HG03378 (cell line): ENCODE data around the gene CDC42BPA.
"Not testable (repeated sequence)": the region's sequence is repeated elsewhere in the genome, so short reads cannot be mapped to it uniquely, and the experiment has no call there.

Experiments
- ATAC-seq: cut with Tn5 transposase; IDR thresholded peaks from one replicate; pipeline ENCODE4 v1.9.1; 2021; ENCODE audit warnings: mild to moderate bottlenecking, moderate library complexity; ENCODE audit not compliant: unreplicated experiment

The CDC42BPA gene

DNA sequence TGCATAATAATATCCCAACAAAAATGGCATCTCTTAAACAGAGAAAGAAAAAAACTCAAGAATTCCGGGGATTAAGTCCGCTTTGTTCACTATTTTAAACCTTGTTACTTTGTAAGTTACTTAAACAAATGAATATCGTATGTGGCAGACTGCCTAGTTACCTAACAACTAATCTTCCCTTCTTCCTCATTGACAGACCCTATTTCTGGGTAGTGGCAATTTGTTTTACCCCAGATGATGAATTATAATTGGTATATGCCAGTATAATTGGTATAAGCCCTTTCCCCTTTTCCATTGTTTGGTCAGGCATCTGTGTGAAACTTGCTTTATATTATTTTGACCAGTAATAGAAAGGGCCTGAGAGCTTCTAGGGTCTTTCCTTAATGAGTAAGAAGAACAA, 52.4 kb downstream of the CDC42BPA start:
- no peak for ATAC-seq

GRCh38 chr1:227263869-227264268, 54.4 kb downstream of the CDC42BPA start:
- no peak for ATAC-seq

DNA sequence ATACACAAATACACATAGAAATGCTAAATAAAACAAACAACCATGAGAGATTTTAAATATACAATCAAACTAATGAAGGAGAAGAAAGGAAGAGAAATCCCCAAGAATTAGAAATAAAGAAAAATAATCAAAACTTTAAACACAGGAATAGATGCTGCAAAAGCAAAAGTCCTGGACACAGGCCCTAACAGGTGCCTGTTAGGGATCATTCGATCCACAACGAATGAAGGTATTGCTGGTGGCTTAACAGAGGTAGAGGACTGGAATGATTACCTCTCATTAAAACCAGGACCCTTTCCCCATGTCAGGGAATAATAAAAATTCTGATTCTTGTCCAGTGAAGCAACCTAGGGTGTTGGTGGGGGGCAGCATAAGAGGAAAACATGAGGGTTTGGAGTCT, 56.8 kb downstream of the CDC42BPA start:
- ATAC-seq: no peak

DNA sequence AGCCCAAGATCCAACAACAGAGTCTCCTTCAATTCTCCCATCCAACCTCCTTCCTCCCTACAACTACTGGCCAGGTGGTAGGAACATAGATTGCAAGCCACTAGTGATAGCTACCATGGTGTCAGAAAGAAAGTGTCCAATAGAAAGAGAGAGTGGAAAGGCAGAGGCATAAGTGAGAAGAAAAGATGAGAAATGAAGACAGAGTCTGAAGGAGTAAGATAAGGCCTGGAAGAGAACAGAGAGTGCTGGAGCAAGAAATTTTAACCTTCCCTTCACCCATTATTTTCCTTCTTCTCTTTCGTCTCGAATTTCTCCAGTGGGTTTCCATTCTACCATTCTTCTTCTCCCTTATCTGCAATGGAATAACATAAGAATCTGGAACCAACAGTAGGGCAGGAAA, 57.9 kb downstream of the CDC42BPA start:
- no peak for ATAC-seq

- no peak for ATAC-seq
Observed at GRCh38 chr1:227257964-227258363, 60.3 kb downstream of the CDC42BPA start.

GRCh38 chr1:227255086-227255732, 63.1 kb downstream of the CDC42BPA start:
- no peak for ATAC-seq

DNA sequence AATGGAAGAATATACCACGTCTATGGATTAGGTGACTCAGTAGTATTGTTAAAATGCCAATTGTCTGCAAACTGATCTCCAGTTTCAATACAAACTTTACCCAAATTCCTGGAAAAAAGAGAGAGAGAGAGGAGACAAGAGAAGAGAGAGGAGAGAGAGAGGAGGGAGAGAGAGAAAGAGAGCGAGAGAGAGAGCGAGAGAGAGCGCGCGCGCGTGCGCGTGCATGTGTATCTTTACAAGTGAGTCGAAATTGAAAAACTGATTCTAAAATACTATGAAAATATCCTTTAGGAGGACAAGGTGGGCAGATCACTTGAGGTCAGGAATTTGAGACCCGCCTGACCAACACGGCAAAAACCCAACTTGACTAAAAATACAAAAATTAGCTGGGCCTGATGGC, 65.2 kb downstream of the CDC42BPA start:
- ATAC-seq: no peak

- ATAC-seq: no peak
Observed at GRCh38 chr1:227245613-227246320, 72.5 kb downstream of the CDC42BPA start.

- ATAC-seq: no peak
Observed at GRCh38 chr1:227244339-227245118, 73.8 kb downstream of the CDC42BPA start.

DNA sequence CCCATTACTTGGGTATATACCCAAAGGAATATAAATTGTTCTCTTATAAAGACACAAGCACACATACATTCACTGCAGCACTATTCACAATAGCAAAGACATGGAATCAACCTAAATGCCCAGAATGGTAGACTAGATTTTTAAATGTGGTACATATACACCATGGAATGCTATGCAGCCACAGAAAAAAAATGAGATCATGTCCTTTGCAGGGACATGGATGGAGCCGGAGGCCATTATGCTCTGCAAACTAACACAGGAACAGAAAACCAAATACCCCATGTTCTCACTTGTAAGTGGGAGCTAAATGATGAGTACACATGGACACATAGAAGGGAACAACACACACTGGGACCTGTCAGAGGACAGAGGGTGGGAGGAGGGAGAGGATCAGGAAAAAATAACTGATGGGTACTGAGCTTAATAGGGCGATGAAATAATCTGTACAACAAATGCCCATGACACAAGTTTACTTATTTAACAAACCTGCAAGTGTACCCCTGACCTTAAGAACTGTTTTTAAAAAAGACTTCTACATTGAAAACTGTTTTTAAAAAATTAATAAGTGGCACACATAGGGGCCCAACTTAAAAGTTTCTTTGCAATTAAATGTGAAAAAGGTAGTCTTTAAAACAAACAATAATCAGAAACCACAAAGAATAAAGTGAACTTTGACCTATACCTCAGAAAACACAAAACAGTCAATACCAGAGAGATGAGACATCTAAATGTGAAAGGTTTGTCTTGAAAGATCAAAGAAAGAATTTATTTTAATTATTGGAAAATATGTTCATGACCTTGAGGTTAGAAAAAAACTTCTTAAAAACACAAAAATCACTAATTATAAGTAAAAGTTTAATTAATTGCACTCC, 75.2 kb downstream of the CDC42BPA start:
- no peak for ATAC-seq

- ATAC-seq: no peak
Observed at GRCh38 chr1:227240983-227241382, 77.3 kb downstream of the CDC42BPA start.

GRCh38 chr1:227234998-227235405, 83.3 kb downstream of the CDC42BPA start:
- no peak for ATAC-seq

DNA sequence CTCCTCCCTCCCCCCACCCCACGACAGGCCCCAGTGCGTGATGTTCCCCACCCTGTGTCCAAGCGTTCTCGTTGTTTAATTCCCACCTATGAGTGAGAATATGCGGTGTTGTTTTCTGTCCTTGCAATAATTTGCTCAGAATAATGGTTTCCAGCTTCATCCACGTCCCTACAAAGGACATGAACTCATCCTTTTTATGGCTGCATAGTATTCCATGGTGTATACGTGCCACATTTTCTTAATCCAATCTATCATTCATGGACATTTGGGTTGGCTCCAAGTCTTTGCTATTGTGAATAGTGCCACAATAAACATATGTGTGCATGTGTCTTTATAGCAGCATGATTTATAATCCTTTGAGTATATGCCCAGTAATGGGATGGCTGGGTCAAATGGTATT, 87.2 kb downstream of the CDC42BPA start:
- not testable (repeated sequence) for ATAC-seq

GRCh38 chr1:227228201-227228600, 90.1 kb downstream of the CDC42BPA start:
- ATAC-seq: no peak

DNA sequence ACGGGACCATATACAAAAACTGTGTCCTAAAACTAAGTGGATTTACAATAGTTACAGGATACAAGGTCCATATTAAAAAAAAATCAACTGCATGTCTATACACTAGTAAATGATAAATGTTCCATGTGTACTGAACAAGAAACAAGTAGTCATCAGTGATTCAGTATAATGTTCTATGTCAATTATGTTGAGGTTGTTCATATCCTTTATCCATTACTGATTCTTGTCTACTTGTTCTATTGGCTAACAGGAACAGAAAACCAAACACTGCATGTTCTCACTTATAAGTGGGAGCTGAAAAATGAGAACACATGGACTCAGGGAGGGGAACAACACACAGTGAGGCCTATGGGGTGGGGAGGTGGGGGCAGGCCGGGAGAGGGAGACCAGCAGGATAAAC, 90.5 kb downstream of the CDC42BPA start:
- ATAC-seq: no peak

DNA sequence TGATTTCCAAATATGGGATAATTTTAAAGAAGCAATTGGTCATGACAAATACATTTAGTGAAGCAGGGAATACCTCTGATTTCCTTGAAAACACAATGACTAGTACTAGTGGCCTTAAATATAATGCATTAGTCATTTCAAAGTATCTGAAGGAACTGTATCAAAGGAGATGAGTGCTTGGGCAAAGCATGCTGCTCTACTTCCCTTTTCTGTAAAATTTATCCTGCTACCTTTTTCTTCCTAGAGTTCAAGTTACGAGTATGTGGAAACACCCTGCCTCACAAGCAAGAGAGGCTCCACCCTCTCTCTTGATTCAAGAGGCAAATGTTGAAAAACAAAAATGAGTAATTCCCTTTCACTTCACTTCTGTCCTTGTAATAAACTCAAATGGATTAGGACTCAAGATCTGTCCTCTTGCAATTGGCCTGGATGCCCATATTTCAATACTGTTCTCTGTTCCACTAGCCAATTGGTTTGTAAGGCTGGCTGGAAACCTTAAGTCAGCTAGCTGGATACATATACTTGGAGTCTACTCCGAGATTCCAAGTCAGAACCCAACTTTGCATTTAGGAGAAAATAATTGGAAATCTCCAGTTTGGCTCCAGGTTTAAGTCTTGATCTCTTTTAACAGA, 92.5 kb downstream of the CDC42BPA start:
- ATAC-seq: no peak

DNA sequence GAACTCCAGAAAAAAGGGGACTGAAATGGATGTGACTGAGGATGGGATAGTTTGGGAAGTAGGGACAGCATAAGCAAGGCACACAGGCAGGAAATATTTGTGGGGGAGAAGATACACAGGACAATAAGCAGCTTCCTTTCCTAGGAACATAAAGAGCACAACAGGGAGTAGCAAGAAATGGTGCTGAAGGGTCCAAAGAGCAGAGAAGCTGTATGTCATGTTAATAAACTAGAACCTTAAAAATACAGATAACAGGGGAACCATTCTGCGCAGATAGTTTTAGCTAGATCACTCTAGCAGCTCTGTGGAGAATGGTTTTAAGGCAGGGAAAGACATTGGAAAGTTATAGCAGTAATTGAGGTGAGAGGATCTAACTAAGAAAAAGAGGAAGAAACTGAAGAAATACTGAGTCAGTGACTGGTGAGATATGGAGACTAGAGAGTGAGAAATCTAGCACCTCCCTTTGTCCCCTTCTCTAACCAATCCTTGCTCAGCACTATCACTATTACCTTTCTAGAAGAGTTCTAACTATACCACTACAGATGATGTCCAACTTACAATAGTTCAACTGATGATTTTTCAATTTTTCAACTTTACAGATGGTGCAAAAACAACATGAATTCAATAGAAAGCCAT, 95.0 kb downstream of the CDC42BPA start:
- ATAC-seq: no peak

DNA sequence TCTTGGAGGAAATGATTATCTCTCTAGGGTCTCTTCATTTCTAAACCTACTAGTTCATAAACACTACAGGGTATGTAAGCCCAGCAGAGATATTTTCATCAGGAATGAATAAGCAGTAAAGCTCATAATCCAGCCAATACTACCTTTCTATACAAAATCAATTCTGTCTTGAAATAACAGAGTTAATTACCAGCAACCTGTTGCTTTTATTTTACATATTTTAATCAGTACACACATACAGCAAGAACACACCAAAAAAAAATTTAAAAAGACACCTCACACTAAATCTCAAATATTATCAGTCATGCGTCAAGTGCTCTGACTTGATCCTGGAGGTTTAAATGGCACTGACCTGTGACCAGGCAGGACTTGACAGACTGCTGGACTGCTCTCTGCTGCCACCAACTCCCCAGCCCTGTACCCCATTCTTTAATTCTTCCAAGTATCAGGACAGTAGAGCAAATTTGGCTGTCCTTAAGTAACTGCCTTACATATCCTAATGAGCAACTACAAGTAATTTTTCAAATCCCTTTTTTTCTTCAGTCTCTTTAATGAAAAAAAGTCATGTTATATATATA, 98.5 kb downstream of the CDC42BPA start:
- ATAC-seq: no peak

DNA sequence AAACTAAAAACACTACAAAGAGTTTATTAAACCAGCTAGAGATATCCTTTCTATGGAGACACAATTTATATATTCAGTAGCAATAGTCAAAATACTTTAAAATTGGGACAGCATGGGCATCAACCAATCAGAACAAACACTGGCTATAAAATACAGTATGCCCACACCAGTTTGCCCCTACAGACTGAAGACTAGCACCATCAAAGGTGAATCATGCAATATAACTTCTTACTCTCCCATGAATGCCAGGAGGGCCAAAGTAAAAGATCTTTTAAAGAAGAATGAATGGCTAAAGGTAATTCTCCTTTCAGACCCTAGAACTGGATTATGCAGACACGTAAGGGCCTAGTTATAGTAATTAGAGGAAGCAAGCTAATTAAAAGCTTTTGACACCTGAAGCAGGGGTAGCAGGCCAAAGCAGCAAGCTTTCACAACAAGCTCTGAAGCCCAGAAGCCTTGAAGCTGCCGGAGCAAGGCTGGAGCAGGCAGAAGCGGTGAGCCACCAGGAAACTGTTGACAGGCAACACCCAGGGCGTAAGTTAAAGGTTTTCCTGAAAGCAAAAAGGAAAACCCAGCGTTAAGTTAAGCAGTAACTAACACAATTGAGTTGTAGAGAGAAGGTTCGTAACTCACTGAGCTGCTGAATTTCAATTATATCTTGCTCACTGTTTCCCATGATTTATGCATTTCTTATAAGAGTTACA, 99.3 kb downstream of the CDC42BPA start:
- ATAC-seq: no peak
